Neural cell (in vitro differentiated cells): Measurements from ENCODE around the gene CRISP3. TPM values are rescaled to one million over a fixed set of nuclear protein-coding genes. Genes with fewer than 3 reads are reported as not detected.

Source experiments
- H2AFZ ChIP-seq: fragments of 200-600, 300-800 bp; sonication (generic), shearing (Covaris generic); 2 replicates; pipeline ENCODE4 v1.6.0; 2014; ENCODE audit warnings: low read depth, mild to moderate bottlenecking, antibody characterized with exemption, low read length, moderate library complexity
- H3F3A ChIP-seq: fragments of 200-600 bp; shearing (Covaris generic); 2 replicates; pipeline ENCODE4 v1.6.1; 2016; ENCODE audit warnings: mild to moderate bottlenecking, moderate library complexity, mixed read lengths, antibody characterized with exemption, low read length; ENCODE audit not compliant: insufficient read depth, poor library complexity, severe bottlenecking
- H3K27ac ChIP-seq: fragments of 200-600, 300-800 bp; sonication (generic), shearing (Covaris generic); 2 replicates; pipeline ENCODE4 v1.5.1; 2014; ENCODE audit warnings: mild to moderate bottlenecking, low read length, moderate library complexity
- H3K27me3 ChIP-seq: fragments of 300-800, 200-600 bp; sonication (generic), shearing (Covaris generic); 2 replicates; pipeline ENCODE4 v1.6.0; 2014; ENCODE audit warnings: mild to moderate bottlenecking, low read depth, low read length, moderate library complexity; ENCODE audit not compliant: insufficient read depth
- H3K36me3 ChIP-seq: fragments of 300-800, 200-600 bp; sonication (generic), shearing (Covaris generic); 2 replicates; pipeline ENCODE4 v1.5.1; 2014; ENCODE audit warnings: mild to moderate bottlenecking, antibody characterized with exemption, low read length, moderate library complexity; ENCODE audit not compliant: insufficient read depth
- H3K4me2 ChIP-seq: fragments of 300-800, 200-600 bp; sonication (generic), shearing (Covaris generic); 2 replicates; pipeline ENCODE4 v1.6.0; 2014; ENCODE audit warnings: mild to moderate bottlenecking, low read length
- H3K4me3 ChIP-seq: fragments of 300-800, 200-600 bp; sonication (generic), shearing (Covaris generic); 2 replicates; pipeline ENCODE4 v1.5.1; 2014; ENCODE audit warnings: mild to moderate bottlenecking, low read length, moderate library complexity
- H3K79me2 ChIP-seq: fragments of 200-600 bp; shearing (Covaris generic); replicated peaks from 2 replicates; pipeline ENCODE4 v1.6.0; 2014; ENCODE audit warnings: mild to moderate bottlenecking, low read length, moderate library complexity; ENCODE audit not compliant: insufficient read depth
- H3K9ac ChIP-seq: fragments of 300-800, 200-600 bp; sonication (generic), shearing (Covaris generic); 2 replicates; pipeline ENCODE4 v1.6.1; 2016; ENCODE audit warnings: mild to moderate bottlenecking, low read length, mixed read lengths
- H3K9me2 ChIP-seq: fragments of 200-600 bp; shearing (Covaris generic); 2 replicates; pipeline ENCODE4 v1.6.1; 2016; ENCODE audit warnings: mild to moderate bottlenecking, low read length, mixed read lengths; ENCODE audit not compliant: insufficient read depth
- H3K9me3 ChIP-seq: fragments of 200-600, 300-800 bp; sonication (generic), shearing (Covaris generic); 2 replicates; pipeline ENCODE4 v1.6.1; 2016; ENCODE audit warnings: mild to moderate bottlenecking, mixed run types, low read length, moderate library complexity, mixed read lengths
- H4K20me1 ChIP-seq: fragments of 200-600 bp; shearing (Covaris generic); 2 replicates; pipeline ENCODE4 v1.6.1; 2016; ENCODE audit warnings: mild to moderate bottlenecking, mixed run types; ENCODE audit not compliant: insufficient read depth
- CTCF ChIP-seq: fragments of 450-650 bp; IDR thresholded peaks from 2 replicates; pipeline ENCODE4 v1.5.1; 2014; ENCODE audit warnings: antibody characterized with exemption, mild to moderate bottlenecking, moderate library complexity; ENCODE audit not compliant: poor library complexity, severe bottlenecking
- EP300 ChIP-seq: fragments of 450-650 bp; conservative IDR thresholded peaks from 2 replicates; pipeline ENCODE4 v1.6.1; 2014; ENCODE audit warnings: antibody characterized with exemption, mild to moderate bottlenecking, moderate library complexity; ENCODE audit not compliant: poor library complexity, severe bottlenecking
- EZH2 ChIP-seq: fragments of 200-600, 300-800 bp; shearing (Covaris generic), sonication (generic); IDR thresholded peaks from 2 replicates; pipeline ENCODE4 v1.6.1; 2014; ENCODE audit warnings: antibody characterized with exemption, low read length, borderline replicate concordance, mild to moderate bottlenecking; ENCODE audit not compliant: insufficient read depth, poor library complexity, severe bottlenecking
- MXI1 ChIP-seq: fragments of 450-650 bp; conservative IDR thresholded peaks from 2 replicates; pipeline ENCODE4 v1.6.1; 2014; ENCODE audit warnings: antibody characterized with exemption, mild to moderate bottlenecking; ENCODE audit not compliant: poor library complexity, severe bottlenecking
- POLR2AphosphoS5 ChIP-seq: IDR thresholded peaks from 2 replicates; pipeline ENCODE4 v1.6.1; 2012
- RAD21 ChIP-seq: fragments of 450-650 bp; conservative IDR thresholded peaks from 2 replicates; pipeline ENCODE4 v1.6.1; 2014; ENCODE audit warnings: antibody characterized with exemption, mild to moderate bottlenecking, moderate library complexity
- REST ChIP-seq: IDR thresholded peaks from 2 replicates; pipeline ENCODE4 v1.6.1; 2012; ENCODE audit warnings: borderline replicate concordance
- SMC3 ChIP-seq: fragments of 450-650 bp; conservative IDR thresholded peaks from 2 replicates; pipeline ENCODE4 v1.6.1; 2014; ENCODE audit warnings: antibody characterized with exemption, mild to moderate bottlenecking, moderate library complexity; ENCODE audit not compliant: poor library complexity
- TAF1 ChIP-seq: IDR thresholded peaks from 2 replicates; pipeline ENCODE4 v1.6.1; 2012; ENCODE audit warnings: low read depth
- polyA plus RNA-seq: library from polyadenylated mRNA; depleted of rRNA; stranded (reverse); fragments of >200 nt; gene quantifications from 2 replicates; pipeline ENCODE4 v1.2.3, GENCODE V29; 2014

The CRISP3 gene
- polyA plus RNA-seq, 1 donor from 2014 or later, result not detected

- no peaks in the 10 kb centered on the region for H3K36me3 ChIP-seq
- H3K9me2 ChIP-seq, result no peaks in the 10 kb centered on the region
- no peaks in the 10 kb centered on the region for H3K79me2 ChIP-seq
- no peak overlapping the region for H2AFZ ChIP-seq
- H3K27me3 ChIP-seq, result no peaks in the 10 kb centered on the region
- H3K9ac ChIP-seq, result no peak overlapping the region
- H3K9me3 ChIP-seq, result no peaks in the 10 kb centered on the region
- H3K4me3 ChIP-seq, result no peak overlapping the region
- no peaks in the 10 kb centered on the region for H4K20me1 ChIP-seq
- H3K4me2 ChIP-seq, result no peak overlapping the region
- TF ChIP-seq EP300, result no peak
- no peak for TF ChIP-seq SMC3
- no peak for TF ChIP-seq REST
- TF ChIP-seq MXI1, result no peak
- no peak for TF ChIP-seq EZH2
- TF ChIP-seq TAF1, result no peak
- no peak for TF ChIP-seq RAD21
- TF ChIP-seq CTCF, result no peak
- no peak for TF ChIP-seq POLR2AphosphoS5
- no peaks in the 10 kb centered on the region for H3F3A ChIP-seq
- H3K27ac ChIP-seq, result no peak overlapping the region
Observed at GRCh38 chr6:49693512-49693911, 50.7 kb downstream of the CRISP3 start.

- no peak overlapping the region for H3K4me3 ChIP-seq
- H3K9me3 ChIP-seq, result no peaks in the 10 kb centered on the region
- no peaks in the 10 kb centered on the region for H3K79me2 ChIP-seq
- H3K36me3 ChIP-seq, result no peaks in the 10 kb centered on the region
- no peaks in the 10 kb centered on the region for H3K9me2 ChIP-seq
- no peaks in the 10 kb centered on the region for H3K27me3 ChIP-seq
- no peak overlapping the region for H3K27ac ChIP-seq
- H3K9ac ChIP-seq, result no peak overlapping the region
- H3F3A ChIP-seq, result no peaks in the 10 kb centered on the region
- TF ChIP-seq RAD21, result no peak
- no peak for TF ChIP-seq TAF1
- TF ChIP-seq EZH2, result no peak
- no peak for TF ChIP-seq POLR2AphosphoS5
- no peak for TF ChIP-seq REST
- TF ChIP-seq SMC3, result no peak
- TF ChIP-seq MXI1, result no peak
- no peak for TF ChIP-seq EP300
- no peak for TF ChIP-seq CTCF
- no peak overlapping the region for H3K4me2 ChIP-seq
- H4K20me1 ChIP-seq, result no peaks in the 10 kb centered on the region
- H2AFZ ChIP-seq, result no peak overlapping the region
Observed at GRCh38 chr6:49692534-49692933, 51.7 kb downstream of the CRISP3 start.
